Suprapubic skin (tissue), 4 donors: ENCODE data around the gene SCIMP. TPM values are rescaled to one million over a fixed set of nuclear protein-coding genes. Genes with fewer than 3 reads are reported as not detected.

Experiments
- DNase-seq, 2 donors: peaks; one replicate each; pipeline ENCODE4 v3.0.0-alpha.2; 2019; ENCODE audit warnings: low spot score in 2 of 2
- H3K27ac ChIP-seq: fragments of 200-600 bp; sonication (generic); one replicate; pipeline ENCODE4 v1.5.1; 2019
- H3K27me3 ChIP-seq: fragments of 200-600 bp; sonication (generic); one replicate; pipeline ENCODE4 v1.5.1; 2019
- H3K36me3 ChIP-seq: fragments of 200-600 bp; sonication (generic); one replicate; pipeline ENCODE4 v1.5.1; 2019
- H3K4me1 ChIP-seq: fragments of 200-600 bp; sonication (generic); one replicate; pipeline ENCODE4 v1.5.1; 2019
- H3K4me3 ChIP-seq: fragments of 200-600 bp; sonication (generic); one replicate; pipeline ENCODE4 v1.5.1; 2019; ENCODE audit warnings: mild to moderate bottlenecking
- H3K9me3 ChIP-seq: fragments of 200-600 bp; sonication (generic); one replicate; pipeline ENCODE4 v1.5.1; 2019
- EP300 ChIP-seq: sonication (generic); formaldehyde crosslinking; IDR thresholded peaks from one replicate; pipeline ENCODE4 v1.6.1; 2017; ENCODE audit warnings: antibody characterized with exemption
- POLR2A ChIP-seq, 2 donors: fragments of 450-650 bp; IDR thresholded peaks; one replicate each; pipeline ENCODE4 v1.6.1; 2017; ENCODE audit warnings: antibody characterized with exemption in 2 of 2, mild to moderate bottlenecking in 2 of 2, moderate library complexity in 2 of 2
- POLR2AphosphoS5 ChIP-seq, 3 donors: sonication (generic); formaldehyde crosslinking; IDR thresholded peaks; one replicate each; pipeline ENCODE4 v1.6.1; 2017; ENCODE audit warnings: antibody characterized with exemption in 3 of 3
- WGBS: methylation state at CpG from one replicate; pipeline ENCODE4 v1.1.5; 2018; 5-methylcytosine and 5-hydroxymethylcytosine counted together
- total RNA-seq, 4 donors: library from RNA; depleted of rRNA; stranded (reverse); fragments of >200 nt; gene quantifications; one replicate each; pipeline ENCODE4 v1.1.0, GENCODE V29; 2016
- TF ChIP-seq, protein P1 (sequence below), 2 donors: fragments of 200-600 bp in 1 of 2; fragments of 450-650 bp in 1 of 2; sonication (generic) in 1 of 2; IDR thresholded peaks; one replicate each; pipeline ENCODE4 v1.5.1; 2016 to 2019; ENCODE audit warnings: antibody characterized with exemption in 2 of 2, mild to moderate bottlenecking in 1 of 2, moderate library complexity in 1 of 2

SCIMP gene
- total RNA-seq, 4 donors from 2014 or later = not detected

DNA sequence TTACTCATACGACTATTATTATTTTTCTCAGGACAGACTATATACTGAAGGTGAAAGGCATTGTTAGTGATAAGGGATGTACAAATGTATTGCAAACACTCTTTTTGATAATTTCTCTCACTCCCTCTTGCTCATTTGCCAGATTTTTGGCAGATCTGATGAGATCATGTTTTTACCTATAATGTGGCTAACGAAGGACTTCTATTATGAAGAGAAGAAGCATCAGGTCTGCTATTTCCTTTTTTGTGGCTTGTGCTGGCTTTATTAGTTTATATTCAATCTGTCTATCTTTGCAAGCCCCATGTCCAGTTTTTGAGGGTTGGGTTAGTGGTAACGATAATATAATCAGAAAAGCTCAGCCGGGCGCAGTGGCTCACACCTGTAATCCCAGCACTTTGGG lies 22.5 kb upstream of the SCIMP start:
- no peak for TF ChIP-seq EP300
- TF ChIP-seq, protein P1, sequence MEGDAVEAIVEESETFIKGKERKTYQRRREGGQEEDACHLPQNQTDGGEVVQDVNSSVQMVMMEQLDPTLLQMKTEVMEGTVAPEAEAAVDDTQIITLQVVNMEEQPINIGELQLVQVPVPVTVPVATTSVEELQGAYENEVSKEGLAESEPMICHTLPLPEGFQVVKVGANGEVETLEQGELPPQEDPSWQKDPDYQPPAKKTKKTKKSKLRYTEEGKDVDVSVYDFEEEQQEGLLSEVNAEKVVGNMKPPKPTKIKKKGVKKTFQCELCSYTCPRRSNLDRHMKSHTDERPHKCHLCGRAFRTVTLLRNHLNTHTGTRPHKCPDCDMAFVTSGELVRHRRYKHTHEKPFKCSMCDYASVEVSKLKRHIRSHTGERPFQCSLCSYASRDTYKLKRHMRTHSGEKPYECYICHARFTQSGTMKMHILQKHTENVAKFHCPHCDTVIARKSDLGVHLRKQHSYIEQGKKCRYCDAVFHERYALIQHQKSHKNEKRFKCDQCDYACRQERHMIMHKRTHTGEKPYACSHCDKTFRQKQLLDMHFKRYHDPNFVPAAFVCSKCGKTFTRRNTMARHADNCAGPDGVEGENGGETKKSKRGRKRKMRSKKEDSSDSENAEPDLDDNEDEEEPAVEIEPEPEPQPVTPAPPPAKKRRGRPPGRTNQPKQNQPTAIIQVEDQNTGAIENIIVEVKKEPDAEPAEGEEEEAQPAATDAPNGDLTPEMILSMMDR (IDR thresholded peaks at IDR 0.05) = no peak
- no peak for TF ChIP-seq POLR2AphosphoS5 (IDR thresholded peaks at IDR 0.05)
- TF ChIP-seq POLR2A (IDR thresholded peaks at IDR 0.05) = no peak
- H3K4me1 ChIP-seq = no peaks in the 10 kb centered on the region

DNA sequence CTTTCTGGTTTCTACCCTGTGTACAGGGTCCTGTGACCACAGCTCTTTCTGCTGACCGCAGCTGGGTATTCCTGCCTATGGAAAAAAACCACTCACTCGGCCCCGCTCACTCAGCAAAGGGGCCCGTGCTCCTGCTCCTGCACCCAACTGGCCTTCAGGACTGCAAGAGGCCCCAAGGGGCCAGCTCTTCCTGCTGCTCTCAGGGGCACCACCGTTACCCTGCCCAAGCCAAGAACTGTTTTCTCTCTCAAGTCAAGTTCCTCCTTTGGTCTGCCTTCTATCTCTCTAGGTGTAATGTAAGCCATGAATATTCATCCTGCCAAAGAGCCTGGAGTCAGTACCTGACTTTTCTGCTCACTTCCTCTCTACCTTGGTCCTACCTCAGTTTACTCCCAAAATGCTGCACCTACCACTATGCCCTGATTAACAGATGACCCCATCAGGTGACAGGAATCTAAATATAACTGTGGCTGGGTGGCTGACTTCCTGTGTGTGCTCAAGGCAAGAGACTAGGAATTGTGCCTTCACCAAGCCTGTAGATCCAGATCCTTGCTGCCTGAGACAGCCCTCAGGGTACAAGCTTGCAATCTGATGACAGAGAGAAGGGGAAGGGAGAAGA lies 20.4 kb upstream of the SCIMP start:
- no peak for TF ChIP-seq EP300
- no peak for TF ChIP-seq POLR2A (IDR thresholded peaks at IDR 0.05)
- TF ChIP-seq, protein P1 (IDR thresholded peaks at IDR 0.05) = no peak
- no peak for TF ChIP-seq POLR2AphosphoS5 (IDR thresholded peaks at IDR 0.05)
- Histone ChIP-seq H3K4me3 (no peak overlapping the region), H3K27ac (no peak overlapping the region), H3K4me1 (no peaks in the 10 kb centered on the region), H3K9me3 (no peaks in the 10 kb centered on the region), H3K36me3 (no peaks in the 10 kb centered on the region), H3K27me3 (no peaks in the 10 kb centered on the region)
- 75% methylated on average over 5 of the region's 5 CpGs for WGBS
- no peak for DNase-seq

More for the DNA sequence above, 22.5 kb upstream of the SCIMP start:
- Histone ChIP-seq H3K36me3 (no peaks in the 10 kb centered on the region), H3K27ac (no peak overlapping the region), H3K4me3 (no peak overlapping the region), H3K9me3 (no peaks in the 10 kb centered on the region), H3K27me3 (no peaks in the 10 kb centered on the region)
- WGBS = 94% methylated on average over 5 of the region's 5 CpGs
- no peak for DNase-seq

DNA sequence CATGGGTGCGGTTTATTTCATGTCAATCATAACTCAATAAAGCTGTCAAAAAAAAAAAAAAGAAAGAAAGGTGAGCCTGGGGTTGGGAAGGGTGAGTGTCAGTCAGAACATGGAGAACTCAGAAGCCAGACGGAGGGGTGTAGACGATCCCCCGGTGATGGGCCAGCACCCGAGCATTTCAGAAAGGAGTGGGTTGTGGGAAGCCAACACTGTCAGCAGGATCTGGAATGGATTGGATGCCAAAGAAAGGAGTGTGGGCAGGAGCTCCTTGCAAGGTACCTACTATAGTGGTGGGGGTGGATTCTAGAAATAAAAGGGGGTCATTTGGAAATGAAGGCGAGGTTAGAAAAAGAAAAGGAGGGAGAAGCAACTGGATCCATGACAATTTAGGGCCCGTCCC lies 19.8 kb upstream of the SCIMP start:
- H3K4me3 ChIP-seq = no peak overlapping the region
- H3K27ac ChIP-seq = no peak overlapping the region
- TF ChIP-seq POLR2A (IDR thresholded peaks at IDR 0.05) (no peak), EP300 (no peak), POLR2AphosphoS5 (IDR thresholded peaks at IDR 0.05) (no peak)
- TF ChIP-seq, protein P1 (IDR thresholded peaks at IDR 0.05) = no peak
- no peaks in the 10 kb centered on the region for H3K27me3 ChIP-seq
- no peak for DNase-seq
- H3K9me3 ChIP-seq = no peaks in the 10 kb centered on the region
- H3K4me1 ChIP-seq = no peaks in the 10 kb centered on the region
- 76% methylated on average over 7 of the region's 7 CpGs for WGBS
- no peaks in the 10 kb centered on the region for H3K36me3 ChIP-seq

DNA sequence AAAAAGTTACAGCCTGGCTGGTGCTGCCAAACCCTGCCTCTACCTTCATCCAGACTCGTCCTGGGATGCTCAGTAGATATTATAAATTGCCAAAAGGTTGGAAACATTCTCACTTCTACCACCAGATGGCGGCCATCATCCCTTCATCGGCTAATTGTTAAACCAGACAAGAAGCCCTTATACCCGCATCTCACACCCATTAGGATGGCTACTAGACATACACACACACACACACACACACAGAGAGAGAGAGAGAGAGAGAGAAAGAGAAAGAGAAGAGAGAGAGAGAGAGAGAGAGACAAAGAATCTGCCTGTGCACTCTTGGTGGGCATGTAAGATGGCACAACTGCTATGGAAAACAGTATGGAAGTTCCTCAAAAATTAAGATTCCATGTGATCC lies 15.0 kb upstream of the SCIMP start:
- Histone ChIP-seq H3K27ac (no peak overlapping the region), H3K9me3 (no peaks in the 10 kb centered on the region), H3K4me3 (no peak overlapping the region), H3K36me3 (no peaks in the 10 kb centered on the region), H3K27me3 (no peaks in the 10 kb centered on the region), H3K4me1 (no peaks in the 10 kb centered on the region)
- peak in 1 of 2 donors; percentile 82 for DNase-seq
- TF ChIP-seq POLR2AphosphoS5 (IDR thresholded peaks at IDR 0.05) = no peak
- TF ChIP-seq, protein P1 (IDR thresholded peaks at IDR 0.05) = peak; percentile 40 to 58
- 1% methylated on average over 4 of the region's 4 CpGs for WGBS

- H3K36me3 ChIP-seq = no peaks in the 10 kb centered on the region
- 53% methylated on average over 17 of the region's 22 CpGs for WGBS
- no peaks in the 10 kb centered on the region for H3K4me1 ChIP-seq
- no peak overlapping the region for H3K4me3 ChIP-seq
- TF ChIP-seq POLR2AphosphoS5 (IDR thresholded peaks at IDR 0.05) (no peak), POLR2A (IDR thresholded peaks at IDR 0.05) (no peak), EP300 (no peak)
- TF ChIP-seq, protein P1 (IDR thresholded peaks at IDR 0.05) = no peak
- H3K27me3 ChIP-seq = no peaks in the 10 kb centered on the region
- no peaks in the 10 kb centered on the region for H3K9me3 ChIP-seq
- DNase-seq = no peak
- H3K27ac ChIP-seq = no peak overlapping the region
Observed at GRCh38 chr17:5248821-5249479, 14.3 kb upstream of the SCIMP start.
